ENCODE data around the gene SKAP2. TPM values are rescaled to one million over a fixed set of nuclear protein-coding genes. Genes with fewer than 3 reads are reported as not detected.
A peak's percentile ranks its signal among the peaks of the same experiment; 100 is the strongest.

Gene SKAP2
- polyA plus RNA-seq, 1 experiment = 16.0 TPM

DNA sequence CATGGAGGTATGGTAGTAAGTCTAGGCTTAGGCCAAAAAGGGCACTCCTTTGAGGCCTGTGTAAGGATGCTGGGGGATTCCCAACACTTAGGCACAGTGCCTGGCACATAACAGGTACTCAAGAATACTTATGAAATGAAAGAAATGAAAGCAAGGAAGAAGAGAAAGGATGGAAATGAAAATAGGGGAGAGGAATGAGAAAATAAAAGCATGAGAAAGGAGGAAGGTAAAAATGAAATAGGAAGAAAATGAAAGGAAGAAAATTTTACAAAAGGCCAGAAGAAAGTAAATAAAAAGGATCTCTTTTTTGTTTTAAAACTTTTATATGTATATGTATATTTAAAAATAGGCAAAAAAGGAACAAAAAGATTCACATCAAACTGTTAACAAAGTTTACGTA lies 146.3 kb downstream of the SKAP2 start:
- ChIA-PET CTCF (no interaction called here), POLR2A (no interaction called here)
- Histone ChIP-seq H3K9me3 (ENCODE audit: control insufficient read depth, insufficient read depth, low read length) (no peaks in the 10 kb centered on the region), H3K4me3 (ENCODE audit: low read depth, low read length) (no peak overlapping the region), H3K27me3 (ENCODE audit: control insufficient read depth, insufficient read depth, low read length) (no peaks in the 10 kb centered on the region), H3K27ac (ENCODE audit: low read depth, low read length) (no peak overlapping the region)
- DNase-seq (ENCODE audit: low read depth, low spot score) = no peak
- TF ChIP-seq, protein P1, sequence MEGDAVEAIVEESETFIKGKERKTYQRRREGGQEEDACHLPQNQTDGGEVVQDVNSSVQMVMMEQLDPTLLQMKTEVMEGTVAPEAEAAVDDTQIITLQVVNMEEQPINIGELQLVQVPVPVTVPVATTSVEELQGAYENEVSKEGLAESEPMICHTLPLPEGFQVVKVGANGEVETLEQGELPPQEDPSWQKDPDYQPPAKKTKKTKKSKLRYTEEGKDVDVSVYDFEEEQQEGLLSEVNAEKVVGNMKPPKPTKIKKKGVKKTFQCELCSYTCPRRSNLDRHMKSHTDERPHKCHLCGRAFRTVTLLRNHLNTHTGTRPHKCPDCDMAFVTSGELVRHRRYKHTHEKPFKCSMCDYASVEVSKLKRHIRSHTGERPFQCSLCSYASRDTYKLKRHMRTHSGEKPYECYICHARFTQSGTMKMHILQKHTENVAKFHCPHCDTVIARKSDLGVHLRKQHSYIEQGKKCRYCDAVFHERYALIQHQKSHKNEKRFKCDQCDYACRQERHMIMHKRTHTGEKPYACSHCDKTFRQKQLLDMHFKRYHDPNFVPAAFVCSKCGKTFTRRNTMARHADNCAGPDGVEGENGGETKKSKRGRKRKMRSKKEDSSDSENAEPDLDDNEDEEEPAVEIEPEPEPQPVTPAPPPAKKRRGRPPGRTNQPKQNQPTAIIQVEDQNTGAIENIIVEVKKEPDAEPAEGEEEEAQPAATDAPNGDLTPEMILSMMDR (IDR thresholded peaks at IDR 0.05; ENCODE audit: low read depth, low read length) = no peak

DNA sequence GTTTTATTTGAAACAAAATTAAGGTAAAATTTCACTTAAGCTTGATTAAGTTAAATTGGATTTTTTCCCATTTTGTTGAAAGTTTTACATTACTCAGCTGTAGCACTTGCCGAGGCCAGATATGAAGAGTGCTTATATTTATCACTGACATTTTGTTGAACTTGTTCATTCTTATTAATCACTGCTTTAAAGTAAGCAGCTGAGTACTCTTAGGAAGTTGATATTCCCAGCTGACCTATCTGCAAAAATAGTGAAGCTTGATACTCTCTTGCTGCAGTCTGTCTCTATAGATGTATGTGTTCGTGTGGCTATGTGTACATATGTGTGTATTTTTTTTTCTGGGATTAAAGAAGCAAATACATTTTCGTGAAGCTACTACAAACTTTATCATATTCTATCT lies 150.0 kb downstream of the SKAP2 start:
- H3K9me3 ChIP-seq (ENCODE audit: control insufficient read depth, insufficient read depth, low read length) = no peaks in the 10 kb centered on the region
- ChIA-PET POLR2A (no interaction called here), CTCF (interaction anchor here (1.4 to 1.5 kb wide), 2 partner anchors 139 to 344 kb away, joined by 4 to 5 read pairs; no protein-coding TSS in a partner anchor)
- no peak overlapping the region for H3K27ac ChIP-seq (ENCODE audit: low read depth, low read length)
- no peak for DNase-seq (ENCODE audit: low read depth, low spot score)
- TF ChIP-seq, protein P1 (IDR thresholded peaks at IDR 0.05; ENCODE audit: low read depth, low read length) = no peak
- no peaks in the 10 kb centered on the region for H3K27me3 ChIP-seq (ENCODE audit: control insufficient read depth, insufficient read depth, low read length)
- no peak overlapping the region for H3K4me3 ChIP-seq (ENCODE audit: low read depth, low read length)

DNA sequence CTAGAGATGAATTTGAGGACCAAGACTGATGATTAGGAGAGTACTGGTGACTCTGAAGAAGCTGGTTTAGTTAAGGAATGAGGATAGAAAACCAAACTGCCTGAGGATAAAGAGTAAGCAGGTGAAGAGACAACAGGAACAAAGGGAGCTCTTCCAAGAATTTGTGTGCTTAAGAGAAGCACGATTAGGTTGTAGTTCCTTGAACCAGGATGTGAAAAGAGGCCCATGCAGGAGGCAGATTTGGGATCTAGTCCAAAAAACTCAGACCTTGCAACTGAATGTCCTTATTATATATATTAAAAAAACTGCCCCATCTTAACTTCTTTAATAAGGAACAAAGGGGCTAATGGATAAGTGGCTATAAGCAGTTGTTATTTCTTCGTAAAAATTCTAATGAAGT lies 150.4 kb downstream of the SKAP2 start:
- Histone ChIP-seq H3K27ac (ENCODE audit: low read depth, low read length) (no peak overlapping the region), H3K27me3 (ENCODE audit: control insufficient read depth, insufficient read depth, low read length) (no peaks in the 10 kb centered on the region), H3K4me3 (ENCODE audit: low read depth, low read length) (no peak overlapping the region), H3K9me3 (ENCODE audit: control insufficient read depth, insufficient read depth, low read length) (no peaks in the 10 kb centered on the region)
- CTCF ChIA-PET = interaction anchor here (1.4 to 1.5 kb wide), 2 partner anchors 140 to 344 kb away, joined by 4 to 5 read pairs; no protein-coding TSS in a partner anchor
- no peak for DNase-seq (ENCODE audit: low read depth, low spot score)
- POLR2A ChIA-PET = no interaction called here
- TF ChIP-seq, protein P1 (IDR thresholded peaks at IDR 0.05; ENCODE audit: low read depth, low read length) = no peak

DNA sequence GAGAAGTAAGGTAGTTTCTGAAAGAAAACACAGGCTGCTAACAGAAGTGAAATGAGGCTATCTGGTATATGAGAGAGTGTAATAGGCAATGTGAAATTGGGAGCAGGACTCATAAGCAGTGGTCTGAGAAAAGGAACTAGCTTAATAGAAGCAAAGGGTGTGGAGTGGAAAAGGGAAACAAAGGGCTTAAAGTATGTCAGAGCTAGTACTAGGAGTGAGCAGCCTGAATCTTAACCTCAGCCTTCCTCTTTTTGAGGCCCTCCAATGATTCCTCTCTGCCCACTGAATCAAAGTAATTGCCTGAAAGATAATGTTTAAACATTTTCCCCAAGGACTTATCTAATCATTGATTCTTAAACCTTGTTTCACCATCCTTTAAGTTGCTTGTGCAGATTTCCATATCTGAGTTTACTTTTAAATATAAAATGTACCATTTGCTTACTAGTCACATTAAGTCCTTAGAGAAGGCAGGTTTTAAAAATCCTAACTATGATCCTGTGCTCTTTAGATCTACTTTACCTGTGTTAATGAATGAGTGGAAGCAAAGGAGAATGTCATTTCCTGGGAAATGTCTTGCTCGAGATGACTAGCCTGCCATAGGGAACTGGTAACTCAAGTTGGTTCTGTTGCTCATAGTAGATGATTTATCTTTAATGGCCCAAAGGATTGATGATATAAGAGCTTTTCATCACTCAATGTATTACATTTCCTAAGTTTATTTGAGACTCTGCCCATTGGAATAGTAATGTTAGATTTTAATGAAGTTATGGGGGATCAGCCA lies 155.0 kb downstream of the SKAP2 start:
- H3K27ac ChIP-seq (ENCODE audit: low read depth, low read length) = no peak overlapping the region
- CTCF ChIA-PET = no interaction called here
- no peaks in the 10 kb centered on the region for H3K9me3 ChIP-seq (ENCODE audit: control insufficient read depth, insufficient read depth, low read length)
- H3K4me3 ChIP-seq (ENCODE audit: low read depth, low read length) = no peak overlapping the region
- no peak for DNase-seq (ENCODE audit: low read depth, low spot score)
- no peaks in the 10 kb centered on the region for H3K27me3 ChIP-seq (ENCODE audit: control insufficient read depth, insufficient read depth, low read length)
- TF ChIP-seq, protein P1 (IDR thresholded peaks at IDR 0.05; ENCODE audit: low read depth, low read length) = no peak
- POLR2A ChIA-PET = no interaction called here

DNA sequence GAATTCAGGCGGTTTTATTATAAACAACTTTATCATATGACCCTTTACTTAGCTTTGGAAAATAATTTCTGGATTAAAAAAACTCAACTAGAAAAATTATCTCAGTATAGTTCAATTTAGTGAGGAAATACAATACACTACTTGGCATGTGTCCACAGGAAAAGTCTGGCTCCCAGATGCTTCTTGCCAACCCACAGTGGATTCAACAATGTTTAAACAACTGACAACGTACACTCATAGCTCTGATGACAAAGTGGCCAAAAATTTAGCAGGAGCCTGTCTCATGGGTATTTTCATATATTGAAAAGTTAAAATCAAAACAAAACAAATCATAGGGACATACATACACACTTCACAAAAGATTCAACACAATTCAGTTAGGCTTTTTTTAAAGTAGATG lies 158.8 kb downstream of the SKAP2 start:
- Histone ChIP-seq H3K27ac (ENCODE audit: low read depth, low read length) (no peak overlapping the region), H3K4me3 (ENCODE audit: low read depth, low read length) (no peak overlapping the region), H3K27me3 (ENCODE audit: control insufficient read depth, insufficient read depth, low read length) (no peaks in the 10 kb centered on the region), H3K9me3 (ENCODE audit: control insufficient read depth, insufficient read depth, low read length) (no peaks in the 10 kb centered on the region)
- TF ChIP-seq, protein P1 (IDR thresholded peaks at IDR 0.05; ENCODE audit: low read depth, low read length) = no peak
- ChIA-PET POLR2A (interaction anchor here (0.5 to 1.2 kb wide), 2 partner anchors 19 to 146 kb away, joined by 4 to 5 read pairs; no protein-coding TSS in a partner anchor), CTCF (interaction anchor here (1.6 to 2.0 kb wide), 3 partner anchors 12 to 149 kb away, joined by 5 to 6 read pairs (median 6); no protein-coding TSS in a partner anchor)
- DNase-seq (ENCODE audit: low read depth, low spot score) = peak; percentile 88

All from AG04450 (cell line).